Measurements from ENCODE around the gene NME1. TPM values are rescaled to one million over a fixed set of nuclear protein-coding genes. Genes with fewer than 3 reads are reported as not detected.
A peak's percentile ranks its signal among the peaks of the same experiment; 100 is the strongest.

The NME1 gene
- total RNA-seq, 2 experiments from 2014 or later = 158 to 221 TPM

GRCh38 chr17:51150932-51151331 lies 2.4 kb upstream of the NME1 start:
- Histone ChIP-seq H3K4me1 (ENCODE audit: insufficient read depth, low read length, poor library complexity, severe bottlenecking) (peaks cover 21% of the 10 kb centered on the region), H3K4me3 (ENCODE audit: low read depth, low read length, poor library complexity, severe bottlenecking) (no peak overlapping the region), H2AFZ (ENCODE audit: low read length) (no peak overlapping the region), H3K79me2 (ENCODE audit: insufficient read depth, low read depth, low read length) (peaks cover 25% of the 10 kb centered on the region), H3K27ac (ENCODE audit: low read depth, low read length, poor library complexity, severe bottlenecking) (no peak overlapping the region), H3K9me2 (ENCODE audit: insufficient read depth, low read length) (no peaks in the 10 kb centered on the region), H3K4me2 (ENCODE audit: low read length) (no peak overlapping the region), H4K20me1 (ENCODE audit: insufficient read depth, low read length) (peaks cover 5% of the 10 kb centered on the region; the same call in 1 of the 2 replicates), H3K36me3 (ENCODE audit: insufficient read depth, low read length) (peaks cover 13% of the 10 kb centered on the region), H3K9me3 (ENCODE audit: low read length) (no peaks in the 10 kb centered on the region)
- TF ChIP-seq, protein P1, sequence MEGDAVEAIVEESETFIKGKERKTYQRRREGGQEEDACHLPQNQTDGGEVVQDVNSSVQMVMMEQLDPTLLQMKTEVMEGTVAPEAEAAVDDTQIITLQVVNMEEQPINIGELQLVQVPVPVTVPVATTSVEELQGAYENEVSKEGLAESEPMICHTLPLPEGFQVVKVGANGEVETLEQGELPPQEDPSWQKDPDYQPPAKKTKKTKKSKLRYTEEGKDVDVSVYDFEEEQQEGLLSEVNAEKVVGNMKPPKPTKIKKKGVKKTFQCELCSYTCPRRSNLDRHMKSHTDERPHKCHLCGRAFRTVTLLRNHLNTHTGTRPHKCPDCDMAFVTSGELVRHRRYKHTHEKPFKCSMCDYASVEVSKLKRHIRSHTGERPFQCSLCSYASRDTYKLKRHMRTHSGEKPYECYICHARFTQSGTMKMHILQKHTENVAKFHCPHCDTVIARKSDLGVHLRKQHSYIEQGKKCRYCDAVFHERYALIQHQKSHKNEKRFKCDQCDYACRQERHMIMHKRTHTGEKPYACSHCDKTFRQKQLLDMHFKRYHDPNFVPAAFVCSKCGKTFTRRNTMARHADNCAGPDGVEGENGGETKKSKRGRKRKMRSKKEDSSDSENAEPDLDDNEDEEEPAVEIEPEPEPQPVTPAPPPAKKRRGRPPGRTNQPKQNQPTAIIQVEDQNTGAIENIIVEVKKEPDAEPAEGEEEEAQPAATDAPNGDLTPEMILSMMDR (conservative IDR thresholded peaks at IDR 0.05; ENCODE audit: low read length) = no peak
- TF ChIP-seq EZH2phosphoT487 (IDR thresholded peaks at IDR 0.05; ENCODE audit: borderline replicate concordance, low read depth, low read length) = no peak
- intact Hi-C loops (cut with micrococcal nuclease; ENCODE audit: unreplicated experiment) = no loop called here
- POLR2A ChIA-PET = interaction anchor here (1.0 kb wide), 1 partner anchor 26 kb away, joined by 4 read pairs; no protein-coding TSS in a partner anchor
- BruUV-seq (replicated peaks) = no TSS peak
- CTCF ChIA-PET (ENCODE audit: unreplicated experiment) = no interaction called here
- no peak for DNase-seq (ENCODE audit: low spot score)

- TF ChIP-seq EZH2phosphoT487 (IDR thresholded peaks at IDR 0.05; ENCODE audit: borderline replicate concordance, low read depth, low read length) = no peak
- TF ChIP-seq, protein P1 (conservative IDR thresholded peaks at IDR 0.05; ENCODE audit: low read length) = no peak
- TSS peak; percentile 90 for BruUV-seq (replicated peaks)
- ChIA-PET POLR2A (interaction anchor here (0.7 to 1.6 kb wide), 3 partner anchors 10 to 77 kb away, joined by 3 to 13 read pairs (median 10); partner anchors contain the start of gene SPAG9), CTCF (ENCODE audit: unreplicated experiment) (interaction anchor here (0.5 to 1.3 kb wide), 3 partner anchors 77 to 162 kb away, joined by 3 read pairs; no protein-coding TSS in a partner anchor)
- H3K9me3 ChIP-seq (ENCODE audit: low read length) = no peaks in the 10 kb centered on the region
- no peak for DNase-seq (ENCODE audit: low spot score)
- peaks cover 43% of the 10 kb centered on the region for H3K79me2 ChIP-seq (ENCODE audit: insufficient read depth, low read depth, low read length)
- intact Hi-C loops (cut with micrococcal nuclease; ENCODE audit: unreplicated experiment) = loop anchor here (1.0 kb wide), 2 partner anchors 32 to 151 kb away; partner anchors contain the start of gene SPAG9
- H2AFZ ChIP-seq (ENCODE audit: low read length) = peak overlapping the region; percentile 100
- no peaks in the 10 kb centered on the region for H3K9me2 ChIP-seq (ENCODE audit: insufficient read depth, low read length)
- H4K20me1 ChIP-seq (ENCODE audit: insufficient read depth, low read length) = peaks cover 5% of the 10 kb centered on the region; the same call in 1 of the 2 replicates
- H3K27ac ChIP-seq (ENCODE audit: low read depth, low read length, poor library complexity, severe bottlenecking) = peak overlapping the region; percentile 70
- peak overlapping the region; percentile 82 for H3K4me2 ChIP-seq (ENCODE audit: low read length)
- peaks cover 31% of the 10 kb centered on the region for H3K36me3 ChIP-seq (ENCODE audit: insufficient read depth, low read length)
- peak overlapping the region; percentile 63 for H3K4me3 ChIP-seq (ENCODE audit: low read depth, low read length, poor library complexity, severe bottlenecking)
- H3K4me1 ChIP-seq (ENCODE audit: insufficient read depth, low read length, poor library complexity, severe bottlenecking) = peaks cover 21% of the 10 kb centered on the region
Observed at GRCh38 chr17:51152766-51153209, 571 bp upstream of the NME1 start.

DNA sequence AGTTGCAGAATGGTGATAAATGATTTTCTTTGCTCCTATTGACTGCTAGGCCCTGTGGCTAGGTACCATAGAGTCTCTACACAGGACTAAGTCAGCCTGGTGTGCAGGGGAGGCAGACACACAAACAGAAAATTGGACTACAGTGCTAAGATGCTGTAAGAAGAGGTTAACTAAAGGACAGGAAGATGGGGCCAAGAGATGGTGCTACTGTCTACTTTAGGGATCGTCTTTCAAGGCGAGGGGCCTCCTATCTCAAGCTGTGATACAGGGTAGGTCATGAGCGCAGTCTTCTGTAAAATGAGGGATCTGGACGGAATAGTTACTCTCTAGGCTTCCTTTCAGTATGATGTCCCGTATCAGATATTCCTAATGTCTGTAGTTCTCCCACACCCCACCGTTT lies 817 bp downstream of the NME1 start:
- Histone ChIP-seq H3K27ac (ENCODE audit: low read depth, low read length, poor library complexity, severe bottlenecking) (peak overlapping the region; percentile 46), H3K4me1 (ENCODE audit: insufficient read depth, low read length, poor library complexity, severe bottlenecking) (peaks cover 21% of the 10 kb centered on the region), H3K79me2 (ENCODE audit: insufficient read depth, low read depth, low read length) (peaks cover 55% of the 10 kb centered on the region), H3K9me3 (ENCODE audit: low read length) (no peaks in the 10 kb centered on the region), H2AFZ (ENCODE audit: low read length) (peak overlapping the region; percentile 22; the same call in 1 of the 2 replicates), H3K36me3 (ENCODE audit: insufficient read depth, low read length) (peaks cover 45% of the 10 kb centered on the region), H3K4me2 (ENCODE audit: low read length) (peak overlapping the region; percentile 90), H4K20me1 (ENCODE audit: insufficient read depth, low read length) (peaks cover 5% of the 10 kb centered on the region; the same call in 1 of the 2 replicates), H3K9me2 (ENCODE audit: insufficient read depth, low read length) (no peaks in the 10 kb centered on the region), H3K4me3 (ENCODE audit: low read depth, low read length, poor library complexity, severe bottlenecking) (peak overlapping the region; percentile 91)
- DNase-seq (ENCODE audit: low spot score) = peak; percentile 49
- intact Hi-C loops (cut with micrococcal nuclease; ENCODE audit: unreplicated experiment) = no loop called here
- TSS peak; percentile 65 for BruUV-seq (replicated peaks)
- TF ChIP-seq EZH2phosphoT487 (IDR thresholded peaks at IDR 0.05; ENCODE audit: borderline replicate concordance, low read depth, low read length) = no peak
- TF ChIP-seq, protein P1 (conservative IDR thresholded peaks at IDR 0.05; ENCODE audit: low read length) = no peak
- CTCF ChIA-PET (ENCODE audit: unreplicated experiment) = no interaction called here
- POLR2A ChIA-PET = interaction anchor here (0.9 to 1.7 kb wide), 3 partner anchors 11 to 77 kb away, joined by 3 to 10 read pairs (median 4); partner anchors contain the start of gene SPAG9
